HCT116 (cell line): Measurements from ENCODE around the gene RFX3. TPM values are rescaled to one million over a fixed set of nuclear protein-coding genes. Genes with fewer than 3 reads are reported as not detected.

Source experiments
- ATAC-seq: fragments of 200-7000 bp; cut with Tn5 transposase; 2 replicates; pipeline ENCODE4 v1.9.1; 2020; ENCODE audit warnings: mild to moderate bottlenecking, moderate library complexity
- BruUV-seq: library from RNA; stranded (reverse); fragments of 400-500 nt; replicated peaks from 2 replicates; lab custom pipeline; 2021; lab: Mats Ljungman, UMichigan
- CTCF ChIA-PET: fragments of 300-600 bp; sonication (Branson Sonifier 250); formaldehyde crosslinking; loops from one replicate; lab custom pipeline; 2021; ENCODE audit warnings: antibody characterized with exemption; lab: Charles Lee
- POLR2A ChIA-PET: fragments of 300-600, 350-600 bp; sonication (Branson Sonifier 250); formaldehyde crosslinking; loops from one replicate; lab custom pipeline; 2021; ENCODE audit warnings: antibody characterized with exemption; lab: Charles Lee
- RAD21 ChIA-PET, 2 experiments: fragments of 300-600 bp; sonication (Branson Sonifier 250); formaldehyde crosslinking; loops; one replicate each; lab custom pipeline; 2023; ENCODE audit warnings: low total read pairs in 2 of 2; ENCODE audit not compliant: uncharacterized antibody in 2 of 2, unreplicated experiment in 2 of 2, low non-redundant PET in 1 of 2; lab: Charles Lee
- DNase-seq: peaks from one replicate; pipeline ENCODE4 v3.0.0-alpha.2; 2010; ENCODE audit warnings: low read depth, low spot score
- H2AFZ ChIP-seq: fragments of 200-600 bp; shearing (Covaris generic), sonication (generic); 2 replicates; pipeline ENCODE4 v1.6.1; 2017; ENCODE audit warnings: low read depth, mixed run types, mixed read lengths, antibody characterized with exemption, low read length; ENCODE audit not compliant: poor library complexity, severe bottlenecking
- H3K27ac ChIP-seq: 2 replicates; pipeline ENCODE4 v1.5.1; 2012; ENCODE audit warnings: low read depth, low read length
- H3K27me3 ChIP-seq: fragments of 200-600 bp; sonication (generic); 2 replicates; pipeline ENCODE4 v1.6.1; 2016; ENCODE audit warnings: mixed run types, low read length, mixed read lengths; ENCODE audit not compliant: insufficient read depth
- H3K36me3 ChIP-seq, 2 experiments: fragments of 200-500 bp in 1 of 2; fragments of 200-600 bp in 1 of 2; sonication (Bioruptor generic) in 1 of 2; sonication (generic) in 1 of 2; 2 replicates each; pipeline versions ENCODE4 v1.5.1 to v1.6.1; 2014 to 2016; ENCODE audit warnings: low read length in 2 of 2, inconsistent platforms in 1 of 2, mixed read lengths in 1 of 2, mixed run types in 1 of 2; ENCODE audit not compliant: insufficient read depth in 2 of 2, control insufficient read depth in 1 of 2
- H3K4me1 ChIP-seq, 2 experiments: fragments of 200-600 bp in 1 of 2; sonication (generic) in 1 of 2; 2 replicates each; pipeline versions ENCODE4 v1.5.1 to v1.6.1; 2012 to 2017; ENCODE audit warnings: low read length in 2 of 2, inconsistent platforms in 1 of 2, mild to moderate bottlenecking in 1 of 2, mixed read lengths in 1 of 2, mixed run types in 1 of 2, moderate library complexity in 1 of 2; ENCODE audit not compliant: insufficient read depth in 2 of 2, control insufficient read depth in 1 of 2
- H3K4me2 ChIP-seq: fragments of 200-600 bp; sonication (generic); 2 replicates; pipeline ENCODE4 v1.6.1; 2017; ENCODE audit warnings: mixed run types, low read length, mixed read lengths
- H3K4me3 ChIP-seq, 2 experiments: fragments of 200-600 bp in 1 of 2; sonication (generic) in 1 of 2; replicated peaks in 1 of 2; 2 replicates each; pipeline ENCODE4 v1.5.1; 2011 to 2016; ENCODE audit warnings: low read length in 2 of 2, control low read depth in 1 of 2, low read depth in 1 of 2, mild to moderate bottlenecking in 1 of 2, mixed read lengths in 1 of 2, mixed run types in 1 of 2
- H3K79me2 ChIP-seq: fragments of 200-600 bp; sonication (generic); 2 replicates; pipeline ENCODE4 v1.6.1; 2017; ENCODE audit warnings: mild to moderate bottlenecking, mixed run types, low read length, moderate library complexity, mixed read lengths; ENCODE audit not compliant: insufficient read depth
- H3K9ac ChIP-seq: fragments of 200-600 bp; sonication (generic); 2 replicates; pipeline ENCODE4 v1.6.1; 2016; ENCODE audit warnings: low read length, mixed read lengths
- H3K9me2 ChIP-seq: fragments of 200-600 bp; sonication (generic), shearing (Covaris generic); 2 replicates; pipeline ENCODE4 v1.6.1; 2017; ENCODE audit warnings: mixed run types, mild to moderate bottlenecking, moderate library complexity; ENCODE audit not compliant: insufficient read depth
- H3K9me3 ChIP-seq, 2 experiments: fragments of 200-500 bp in 1 of 2; fragments of 200-600 bp in 1 of 2; sonication (Bioruptor generic) in 1 of 2; sonication (generic) in 1 of 2; 2 replicates each; pipeline ENCODE4 v1.6.1; 2014 to 2017; ENCODE audit warnings: low read length in 2 of 2, mixed read lengths in 2 of 2, inconsistent platforms in 1 of 2, low read depth in 1 of 2, mild to moderate bottlenecking in 1 of 2, mixed run types in 1 of 2, moderate library complexity in 1 of 2; ENCODE audit not compliant: control insufficient read depth in 1 of 2, insufficient read depth in 1 of 2
- H4K20me1 ChIP-seq: fragments of 200-600 bp; sonication (generic), shearing (Covaris generic); 2 replicates; pipeline ENCODE4 v1.6.1; 2017; ENCODE audit warnings: mixed run types, mild to moderate bottlenecking, moderate library complexity; ENCODE audit not compliant: insufficient read depth
- CBX3 ChIP-seq: IDR thresholded peaks from 2 replicates; pipeline ENCODE4 v1.6.1; 2012; ENCODE audit warnings: low read depth
- CEBPB ChIP-seq: IDR thresholded peaks from 2 replicates; pipeline ENCODE4 v1.6.1; 2012; ENCODE audit warnings: low read depth
- CTCF ChIP-seq, 3 experiments: fragments of 200-600 bp in 1 of 3; sonication (generic) in 1 of 3; IDR thresholded peaks in 2 of 3; conservative IDR thresholded peaks in 1 of 3; 2 replicates each; pipeline ENCODE4 v1.5.1; 2012 to 2017; ENCODE audit warnings: low read depth in 2 of 3, low read length in 2 of 3, antibody characterized with exemption in 1 of 3, borderline replicate concordance in 1 of 3, control low read depth in 1 of 3, mild to moderate bottlenecking in 1 of 3, mixed read lengths in 1 of 3, mixed run types in 1 of 3, moderate library complexity in 1 of 3; ENCODE audit not compliant: insufficient read depth in 1 of 3
- EGR1 ChIP-seq: IDR thresholded peaks from 2 replicates; pipeline ENCODE4 v1.6.1; 2012; ENCODE audit warnings: low read depth
- ELF1 ChIP-seq: IDR thresholded peaks from 2 replicates; pipeline ENCODE4 v1.6.1; 2012; ENCODE audit warnings: low read depth, borderline replicate concordance
- EZH2 ChIP-seq: fragments of 200-600 bp; sonication (generic); IDR thresholded peaks from 2 replicates; pipeline ENCODE4 v1.6.1; 2017; ENCODE audit warnings: antibody characterized with exemption, mixed run types
- EZH2phosphoT487 ChIP-seq: fragments of 200-600 bp; IDR thresholded peaks from 2 replicates; pipeline ENCODE4 v1.6.1; 2018; ENCODE audit warnings: antibody characterized with exemption, borderline replicate concordance
- FOSL1 ChIP-seq: IDR thresholded peaks from 2 replicates; pipeline ENCODE4 v1.6.1; 2012; ENCODE audit warnings: low read depth
- JUND ChIP-seq: IDR thresholded peaks from 2 replicates; pipeline ENCODE4 v1.6.1; 2012
- MAX ChIP-seq: IDR thresholded peaks from 2 replicates; pipeline ENCODE4 v1.6.1; 2012
- POLR2A ChIP-seq: IDR thresholded peaks from 2 replicates; pipeline ENCODE4 v1.7.0; 2011; ENCODE audit warnings: borderline replicate concordance; ENCODE audit not compliant: insufficient read depth, insufficient read length; ENCODE audit errors: extremely low read depth
- RAD21 ChIP-seq: IDR thresholded peaks from 2 replicates; pipeline ENCODE4 v1.6.1; 2012; ENCODE audit warnings: low read depth, mild to moderate bottlenecking
- REST ChIP-seq: IDR thresholded peaks from 2 replicates; pipeline ENCODE4 v1.6.1; 2012; ENCODE audit warnings: low read depth
- SIN3A ChIP-seq: IDR thresholded peaks from 2 replicates; pipeline ENCODE4 v1.6.1; 2012; ENCODE audit warnings: low read depth
- SP1 ChIP-seq: IDR thresholded peaks from 2 replicates; pipeline ENCODE4 v1.6.1; 2012; ENCODE audit warnings: low read depth
- SRF ChIP-seq: IDR thresholded peaks from 2 replicates; pipeline ENCODE4 v1.6.1; 2012; ENCODE audit warnings: low read depth
- ZFX ChIP-seq: fragments of 450-650 bp; IDR thresholded peaks from 2 replicates; pipeline ENCODE4 v1.6.1; 2017
- ZNF274 ChIP-seq: fragments of 200-500 bp; sonication (Bioruptor generic); IDR thresholded peaks from 2 replicates; pipeline ENCODE4 v1.6.1; 2014; ENCODE audit warnings: mild to moderate bottlenecking, low read depth, low read length, inconsistent platforms
- intact Hi-C: fragments of 100-400 bp; cut with micrococcal nuclease; formaldehyde crosslinking; loops from 2 replicates; pipeline ENCODE4 v1.10.0; 2022
- total RNA-seq: library from RNA; stranded (reverse); gene quantifications from one replicate; pipeline ENCODE4 v1.2.1, GENCODE V29; 2021; ENCODE audit not compliant: unreplicated experiment

The RFX3 gene
- total RNA-seq, 1 experiment from 2014 or later: 11.8 TPM

- Histone ChIP-seq H3K27ac (no peak overlapping the region), H3K4me3 (no peak overlapping the region), H3K9ac (no peak overlapping the region)
- RAD21 ChIA-PET: no interaction called here
- TF ChIP-seq EZH2phosphoT487 (no peak), MAX (no peak), ELF1 (no peak), CTCF (IDR thresholded peaks at IDR 0.05 in 2 of 3, conservative IDR thresholded peaks at IDR 0.05 in 1 of 3; ENCODE audit: borderline replicate concordance in 1 of 3, insufficient read depth in 1 of 3, low read depth in 2 of 3, low read length in 2 of 3) (no peak), EZH2 (no peak), RAD21 (no peak), JUND (no peak), SP1 (no peak), SRF (no peak)
- TF ChIP-seq, all 23 proteins: peak for 0
- no TSS peak for BruUV-seq
- intact Hi-C loops: no loop called here
- Histone ChIP-seq H3K36me3 (no peaks in the 10 kb centered on the region), H3K27me3 (no peaks in the 10 kb centered on the region), H3K4me1 (no peaks in the 10 kb centered on the region), H4K20me1 (no peaks in the 10 kb centered on the region), H3K79me2 (no peaks in the 10 kb centered on the region), H3K9me2 (no peaks in the 10 kb centered on the region), H2AFZ (no peak overlapping the region), H3K4me2 (no peak overlapping the region), H3K9me3 (no peaks in the 10 kb centered on the region)
- DNase-seq (no peak), ATAC-seq (no peak)
- ChIA-PET POLR2A (no interaction called here), CTCF (no interaction called here)
Observed at GRCh38 chr9:3235497-3235896, 290.3 kb downstream of the RFX3 start.

- RAD21 ChIA-PET: no interaction called here
- POLR2A ChIA-PET: no interaction called here
- Histone ChIP-seq H3K27ac (no peak overlapping the region), H3K9me3 (no peaks in the 10 kb centered on the region), H4K20me1 (no peaks in the 10 kb centered on the region), H3K4me1 (no peaks in the 10 kb centered on the region), H3K27me3 (no peaks in the 10 kb centered on the region), H3K9ac (no peak overlapping the region), H3K36me3 (no peaks in the 10 kb centered on the region), H3K79me2 (no peaks in the 10 kb centered on the region), H3K4me2 (no peak overlapping the region), H3K9me2 (no peaks in the 10 kb centered on the region), H3K4me3 (no peak overlapping the region), H2AFZ (no peak overlapping the region)
- CTCF ChIA-PET: interaction anchor here (1.7 kb wide), 1 partner anchor 16 kb away, joined by 7 read pairs; no protein-coding TSS in a partner anchor
- BruUV-seq: no TSS peak
- DNase-seq: no peak
- intact Hi-C loops: no loop called here
- no peak for ATAC-seq
- TF ChIP-seq ELF1 (no peak), POLR2A (no peak), EGR1 (no peak), FOSL1 (no peak), ZFX (no peak), CBX3 (no peak), CEBPB (no peak), ZNF274 (no peak), EZH2phosphoT487 (no peak), REST (no peak), SRF (no peak), MAX (no peak), RAD21 (no peak), EZH2 (no peak), SIN3A (no peak)
Observed at GRCh38 chr9:3224931-3225330, 300.9 kb downstream of the RFX3 start.
